HG03280 (cell line): ENCODE measurements around the gene BLM.

ENCODE experiments used
- ATAC-seq: cut with Tn5 transposase; IDR thresholded peaks from one replicate; pipeline ENCODE4 v1.9.1; 2021; ENCODE audit warnings: mild to moderate bottlenecking, moderate library complexity; ENCODE audit not compliant: unreplicated experiment

BLM gene

DNA sequence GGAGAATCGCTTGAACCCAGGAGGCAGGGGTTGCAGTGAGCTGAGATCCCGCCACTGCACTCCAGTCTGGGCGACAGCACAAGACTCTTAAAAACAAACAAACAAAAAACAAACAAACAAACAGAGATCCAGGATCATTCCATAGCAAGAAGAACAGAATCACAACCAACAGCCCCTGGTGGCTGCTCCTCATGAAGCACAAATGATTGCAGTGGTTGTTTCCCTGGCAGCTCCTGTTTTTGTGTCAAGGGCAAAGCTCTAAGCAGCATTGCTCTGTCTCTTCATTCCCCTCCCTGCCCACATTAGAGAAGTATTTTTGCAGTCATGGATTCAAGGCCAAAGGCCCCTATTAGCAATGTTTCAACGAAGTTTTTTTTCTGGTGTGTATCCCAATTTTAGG lies 25.8 kb upstream of the BLM start:
- ATAC-seq: no peak

DNA sequence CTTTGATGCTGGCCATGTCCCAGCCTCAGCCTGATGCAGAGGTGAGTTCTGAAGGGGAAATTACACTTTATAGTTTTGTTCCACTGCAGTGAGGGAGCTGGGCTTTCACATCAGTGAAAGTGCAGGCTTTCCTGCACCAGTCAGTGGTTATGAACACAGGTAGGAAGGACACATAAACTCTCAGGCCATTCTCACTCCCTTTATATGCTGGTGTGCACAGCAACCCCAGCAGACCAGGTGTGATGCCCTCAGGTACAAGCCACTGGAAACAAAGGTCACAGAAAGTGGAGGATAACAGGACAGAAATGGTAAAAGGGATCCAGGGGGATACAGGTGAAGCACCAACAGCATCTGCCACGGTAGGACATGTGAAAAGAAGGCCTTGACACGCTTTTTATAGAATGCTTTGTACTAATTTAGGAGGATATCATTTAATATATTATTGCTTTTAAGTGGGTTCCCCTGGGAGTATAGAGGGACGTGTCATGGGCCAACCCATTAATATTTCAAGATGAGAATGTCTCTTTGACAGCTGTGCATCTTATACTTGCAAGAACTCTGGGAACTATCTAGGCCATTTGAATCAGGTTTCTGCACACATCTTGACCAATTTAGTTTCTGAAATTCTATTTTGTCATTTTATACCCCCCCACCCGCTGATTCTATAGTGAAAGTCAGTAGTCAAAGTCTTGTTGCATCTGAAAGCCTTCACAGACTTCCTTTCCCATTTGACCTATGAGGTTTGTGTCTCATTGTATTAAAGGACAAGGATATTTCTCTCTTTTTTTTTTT lies 25.0 kb upstream of the BLM start:
- ATAC-seq: no peak

DNA sequence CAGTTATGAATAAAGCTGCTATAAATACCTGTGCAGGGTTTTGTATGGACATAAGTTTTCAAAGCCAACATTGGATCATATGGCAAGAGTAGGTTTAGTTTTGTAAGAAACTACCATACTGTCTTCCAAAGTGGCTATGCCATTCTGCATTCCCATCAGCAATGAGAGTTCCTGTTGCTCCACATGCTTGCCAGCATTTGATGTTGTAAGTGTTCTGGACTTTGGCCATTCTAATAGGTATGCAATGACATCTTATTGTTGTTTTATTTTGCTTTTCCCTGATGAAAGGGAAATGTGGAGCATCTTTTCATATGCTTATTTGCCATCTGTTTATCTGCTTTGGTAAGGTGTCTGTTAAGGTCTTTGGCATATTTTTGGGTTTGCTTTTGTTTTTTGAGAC lies 22.2 kb upstream of the BLM start:
- no peak for ATAC-seq

DNA sequence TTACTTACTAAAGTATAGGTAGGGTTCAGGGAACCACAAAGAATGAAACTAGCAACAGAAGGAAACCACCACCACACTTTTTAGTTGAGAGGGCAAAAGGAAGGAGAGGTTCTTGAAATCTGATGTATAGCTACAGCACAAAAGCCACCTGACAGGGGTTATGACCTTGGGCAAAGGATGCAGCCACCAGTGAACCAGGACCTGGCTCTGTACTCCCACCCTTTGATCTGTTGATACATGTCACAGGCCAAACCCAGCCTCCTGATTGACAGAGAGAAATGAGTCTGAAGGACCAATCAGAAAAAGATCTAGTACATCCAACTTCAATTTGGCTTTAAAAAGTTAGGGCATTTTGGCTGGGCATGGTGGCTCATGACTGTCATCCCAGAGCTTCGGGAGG lies 20.0 kb upstream of the BLM start:
- no peak for ATAC-seq

- no peak for ATAC-seq
Measured at GRCh38 chr15:90698629-90699028, 18.5 kb upstream of the BLM start.

GRCh38 chr15:90701048-90701447 lies 16.1 kb upstream of the BLM start:
- no peak for ATAC-seq

DNA sequence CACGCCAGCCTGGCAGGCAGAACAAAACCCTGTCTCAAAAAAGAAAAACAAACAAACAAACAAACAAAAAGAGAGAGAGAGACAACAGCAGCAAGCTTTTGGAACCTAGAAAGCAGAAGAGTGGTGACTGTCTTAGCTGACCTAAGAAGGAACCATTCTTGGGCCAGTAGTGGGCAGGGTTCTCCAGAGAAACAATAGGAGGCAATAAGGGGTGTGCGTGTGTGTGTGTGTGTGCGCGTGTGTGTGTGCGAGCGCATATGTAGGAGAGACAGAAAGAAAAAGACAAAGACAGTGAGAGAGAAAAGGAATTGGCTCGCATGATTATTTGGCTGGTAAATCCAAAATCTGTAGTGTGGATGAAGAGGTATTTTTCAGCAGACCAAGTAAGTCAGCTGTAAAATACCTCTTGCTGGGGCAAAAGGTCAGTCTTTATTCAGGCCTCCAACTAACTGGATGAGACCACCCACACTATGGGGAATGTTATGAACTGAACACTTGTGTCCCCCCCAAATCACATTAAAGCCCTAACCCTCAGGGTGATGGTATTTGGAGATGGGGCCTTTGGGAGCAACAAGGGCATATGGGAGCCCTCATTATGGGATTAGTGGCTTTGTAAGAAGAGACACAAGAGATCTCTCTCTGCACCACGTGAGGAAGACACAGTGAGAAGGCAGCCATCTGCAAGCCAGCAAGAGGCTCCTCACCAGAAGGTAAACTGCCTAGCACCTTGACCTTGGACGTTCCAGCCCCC lies 15.1 kb upstream of the BLM start:
- ATAC-seq: no peak

DNA sequence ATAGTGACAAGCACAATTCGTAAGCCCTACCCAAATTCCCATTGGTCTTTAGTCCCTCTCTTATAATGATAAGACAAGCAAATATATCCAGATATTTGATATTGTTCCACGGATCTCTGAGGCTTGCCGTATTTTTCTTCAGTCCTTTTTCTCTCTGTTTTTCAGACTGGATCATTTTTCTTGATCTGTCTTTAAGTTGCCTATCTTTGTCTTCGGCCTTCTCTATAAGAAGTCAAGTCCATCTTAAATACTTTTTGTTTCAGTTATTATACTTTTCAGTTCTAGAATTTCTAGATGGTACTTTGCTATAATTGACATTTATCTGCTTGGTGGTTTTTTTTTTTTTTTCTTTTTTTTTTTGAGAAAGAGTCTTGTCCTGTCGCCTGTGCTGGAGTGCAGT lies 13.7 kb upstream of the BLM start:
- ATAC-seq: no peak

GRCh38 chr15:90705212-90705611 lies 11.9 kb upstream of the BLM start:
- ATAC-seq: no peak

DNA sequence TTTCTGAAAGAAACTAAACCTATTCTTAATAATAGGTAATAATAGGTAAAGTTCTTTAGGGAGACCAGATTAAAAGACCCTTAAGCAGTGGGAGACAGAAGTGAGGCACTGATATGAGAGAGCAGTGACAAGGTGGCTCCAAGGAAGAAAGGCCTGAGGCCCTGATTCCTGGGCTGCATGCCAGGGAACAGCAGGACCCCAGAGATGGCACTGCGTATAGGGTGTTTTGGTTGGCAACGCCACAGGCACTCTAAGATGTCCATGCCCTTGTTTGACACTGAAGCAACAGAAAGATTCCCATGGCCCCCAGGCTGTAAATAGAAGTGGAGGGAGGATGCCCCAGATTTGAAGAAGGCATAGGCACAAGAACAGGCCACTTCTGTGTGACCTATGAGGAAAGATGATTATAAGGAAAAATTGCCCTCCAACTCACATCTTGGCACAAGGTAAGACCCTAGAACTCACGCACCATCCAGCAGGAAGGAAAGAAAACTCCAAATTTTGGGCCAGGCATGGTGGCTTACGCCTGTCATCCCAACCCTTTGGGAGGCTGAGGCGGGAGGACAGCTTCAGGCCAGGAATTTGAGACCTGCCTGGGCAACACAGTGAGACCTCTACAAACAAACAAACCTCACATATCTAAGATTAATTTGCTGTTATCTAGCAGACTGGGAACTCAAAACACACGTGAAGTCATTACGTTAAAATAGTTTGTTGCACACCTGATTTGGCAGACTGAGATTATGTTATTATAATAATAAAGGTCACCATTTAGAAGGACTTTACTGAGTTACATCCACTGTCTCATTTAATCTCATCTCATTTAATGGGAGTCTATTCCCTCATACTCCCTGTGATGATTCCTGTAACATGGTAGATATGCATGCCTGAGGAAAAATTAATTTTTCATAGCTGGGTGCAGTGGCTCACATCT lies 10.5 kb upstream of the BLM start:
- no peak for ATAC-seq

- no peak for ATAC-seq
Measured at GRCh38 chr15:90707489-90707888, 9.7 kb upstream of the BLM start.

DNA sequence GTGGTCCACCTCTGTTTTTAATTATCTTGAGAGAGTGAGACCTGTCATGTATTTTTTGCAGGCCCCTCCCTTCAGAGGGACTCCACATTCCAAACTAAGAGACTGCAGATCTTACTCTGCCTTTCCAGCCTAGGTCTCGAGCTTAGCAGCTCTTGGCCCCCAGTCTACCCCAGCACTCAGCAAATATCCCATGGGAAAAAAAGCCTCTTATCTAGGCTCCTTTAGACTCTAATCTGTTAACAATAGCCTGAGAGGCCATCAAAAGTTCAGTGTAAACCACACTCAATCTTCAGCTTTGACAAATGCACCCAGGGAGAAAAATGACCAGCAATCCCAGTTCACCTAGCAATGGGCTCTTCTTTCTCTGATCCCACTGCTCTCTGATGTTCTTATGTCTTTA lies 8.6 kb upstream of the BLM start:
- ATAC-seq: no peak

DNA sequence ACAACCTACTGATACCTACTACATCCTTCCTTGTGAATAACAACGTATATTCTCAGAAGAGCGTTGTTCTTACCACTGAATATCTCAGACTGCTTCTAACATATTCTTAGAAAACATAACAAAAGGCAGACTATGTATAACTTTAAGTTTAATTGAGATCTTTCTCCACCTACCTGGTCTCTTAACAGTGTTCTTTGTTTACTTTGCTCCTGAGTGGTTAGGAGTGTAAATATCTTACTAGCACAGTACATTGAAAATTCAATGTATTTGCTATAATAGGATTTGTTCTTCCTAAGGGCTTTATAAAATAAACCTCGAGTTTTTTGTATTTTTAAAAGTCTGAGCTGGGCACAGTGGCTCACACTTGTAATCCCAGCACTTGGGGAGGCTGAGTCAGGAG lies 7.9 kb upstream of the BLM start:
- ATAC-seq: no peak

DNA sequence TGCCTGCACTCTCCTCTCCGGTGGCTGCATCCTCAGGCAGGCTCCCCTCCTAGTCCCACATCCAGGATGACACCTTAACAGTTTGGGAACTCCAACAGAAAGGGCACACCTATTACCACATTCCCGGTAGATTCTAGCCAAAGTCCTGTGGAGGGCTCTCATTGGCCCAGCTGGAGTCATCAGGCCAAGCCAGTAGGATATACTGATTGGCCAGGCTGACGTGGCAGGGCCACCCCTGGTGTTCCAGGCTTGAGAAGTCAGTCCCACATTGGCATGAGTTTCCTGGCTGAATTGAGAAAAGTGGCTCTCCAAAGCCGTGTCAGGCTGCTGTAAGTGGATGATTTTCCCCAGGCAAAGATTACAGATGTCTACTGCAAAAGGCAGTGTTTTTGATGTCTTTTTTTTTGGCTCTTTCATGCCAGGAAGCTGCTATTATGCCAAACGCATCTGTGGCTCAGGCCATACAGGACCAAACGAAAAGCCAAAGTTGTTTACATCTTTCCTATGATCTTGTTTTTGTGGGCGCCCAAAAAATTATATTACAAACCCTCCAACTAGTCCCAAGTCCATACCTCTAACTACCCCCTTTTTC lies 6.6 kb upstream of the BLM start:
- no peak for ATAC-seq

DNA sequence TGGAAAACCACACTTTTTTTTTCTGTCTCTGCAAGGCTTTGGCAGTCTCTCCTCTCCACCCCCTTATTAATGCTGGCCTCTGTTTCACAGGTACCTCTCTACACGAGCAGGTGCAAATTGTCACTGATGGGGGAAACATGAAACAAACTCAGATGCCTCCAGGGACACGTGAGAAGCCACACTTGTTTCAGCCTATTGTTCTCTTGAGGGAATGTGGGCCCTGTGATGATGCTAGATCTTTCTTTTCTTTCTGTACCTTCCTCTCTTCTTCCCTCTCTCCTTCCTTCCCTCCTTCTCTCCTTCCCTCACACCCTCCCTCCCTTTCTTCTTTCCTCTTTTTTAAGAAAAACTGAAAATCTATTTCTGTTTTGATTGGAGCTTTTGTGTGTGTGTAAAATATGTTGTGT lies 5.7 kb upstream of the BLM start:
- no peak for ATAC-seq

- ATAC-seq: no peak
Measured at GRCh38 chr15:90711842-90712241, 5.3 kb upstream of the BLM start.

DNA sequence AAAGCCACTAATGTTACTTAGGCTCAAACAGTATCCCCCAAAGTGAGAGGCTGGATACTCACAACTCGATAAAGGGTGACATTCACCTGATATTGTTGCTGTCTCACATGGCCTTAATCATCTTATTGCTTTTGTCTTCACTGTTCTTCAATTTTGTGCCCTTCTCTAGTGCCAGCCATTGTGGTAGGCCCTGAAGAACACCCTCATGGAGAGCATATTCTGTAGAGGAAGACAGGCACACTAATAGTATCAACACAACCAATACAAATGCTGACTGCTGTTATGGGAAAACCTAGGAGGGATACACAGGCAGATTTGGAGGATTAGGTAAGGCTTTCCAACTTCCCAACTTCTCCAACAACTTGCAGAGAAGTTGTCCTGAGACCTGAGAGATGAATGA lies 4.1 kb upstream of the BLM start:
- ATAC-seq: no peak

GRCh38 chr15:90716317-90716975 lies 700 bp upstream of the BLM start:
- no peak for ATAC-seq

GRCh38 chr15:90718232-90718631 lies 1.1 kb downstream of the BLM start:
- ATAC-seq: no peak

GRCh38 chr15:90720131-90720530 lies 3.0 kb downstream of the BLM start:
- ATAC-seq: no peak

- ATAC-seq: no peak
Measured at GRCh38 chr15:90729261-90729660, 12.1 kb downstream of the BLM start.
